ENCODE results near the gene ZBTB25. TPM values are rescaled to one million over a fixed set of nuclear protein-coding genes. Genes with fewer than 3 reads are reported as not detected.

ZBTB25 gene
- polyA plus RNA-seq, 1 of the 3 experiments (the other 2 are of a cell fraction) = 4.5 TPM

GRCh38 chr14:64411001-64411400 lies 92.6 kb downstream of the ZBTB25 start (continued):
- TF ChIP-seq MAX (IDR thresholded peaks at IDR 0.05; ENCODE audit: low read depth) = no peak
- no peak for TF ChIP-seq GATA2 (CRISPR knock-in tag; IDR thresholded peaks at IDR 0.05)
- no peak for TF ChIP-seq POLR2AphosphoS5 (IDR thresholded peaks at IDR 0.05; ENCODE audit: low read depth, low read length)
- TF ChIP-seq TAF1 (IDR thresholded peaks at IDR 0.05; ENCODE audit: borderline replicate concordance, low read depth, low read length) = no peak

GRCh38 chr14:64410084-64410774 lies 93.4 kb downstream of the ZBTB25 start:
- WGBS (ENCODE audit: low lambda C conversion rate) = 77% methylated on average over 5 of the region's 5 CpGs
- CTCF ChIA-PET = interaction anchor here (2.9 kb wide), 1 partner anchor 20 kb away, joined by 16 read pairs; no protein-coding TSS in a partner anchor

More at GRCh38 chr14:64410084-64410774, 93.4 kb downstream of the ZBTB25 start:
- no peaks in the 10 kb centered on the region for H3K4me1 ChIP-seq (ENCODE audit: control insufficient read depth in 1 of 2, insufficient read depth in 2 of 2, low read depth in 1 of 2, low read length in 1 of 2)
- H3K9me2 ChIP-seq = no peaks in the 10 kb centered on the region
- H3K27ac ChIP-seq (ENCODE audit: low read depth in 2 of 2, low read length in 1 of 2) = no peak overlapping the region
- no peaks in the 10 kb centered on the region for H3F3A ChIP-seq (replicated peaks; ENCODE audit: insufficient read depth)
- TF ChIP-seq CHD2 (IDR thresholded peaks at IDR 0.05; ENCODE audit: low read length, partially characterized antibody) (no peak), FOSL2 (IDR thresholded peaks at IDR 0.05; ENCODE audit: borderline replicate concordance, low read depth) (no peak), RFX5 (IDR thresholded peaks at IDR 0.05; ENCODE audit: low read length) (no peak)
- TF ChIP-seq, protein P1, sequence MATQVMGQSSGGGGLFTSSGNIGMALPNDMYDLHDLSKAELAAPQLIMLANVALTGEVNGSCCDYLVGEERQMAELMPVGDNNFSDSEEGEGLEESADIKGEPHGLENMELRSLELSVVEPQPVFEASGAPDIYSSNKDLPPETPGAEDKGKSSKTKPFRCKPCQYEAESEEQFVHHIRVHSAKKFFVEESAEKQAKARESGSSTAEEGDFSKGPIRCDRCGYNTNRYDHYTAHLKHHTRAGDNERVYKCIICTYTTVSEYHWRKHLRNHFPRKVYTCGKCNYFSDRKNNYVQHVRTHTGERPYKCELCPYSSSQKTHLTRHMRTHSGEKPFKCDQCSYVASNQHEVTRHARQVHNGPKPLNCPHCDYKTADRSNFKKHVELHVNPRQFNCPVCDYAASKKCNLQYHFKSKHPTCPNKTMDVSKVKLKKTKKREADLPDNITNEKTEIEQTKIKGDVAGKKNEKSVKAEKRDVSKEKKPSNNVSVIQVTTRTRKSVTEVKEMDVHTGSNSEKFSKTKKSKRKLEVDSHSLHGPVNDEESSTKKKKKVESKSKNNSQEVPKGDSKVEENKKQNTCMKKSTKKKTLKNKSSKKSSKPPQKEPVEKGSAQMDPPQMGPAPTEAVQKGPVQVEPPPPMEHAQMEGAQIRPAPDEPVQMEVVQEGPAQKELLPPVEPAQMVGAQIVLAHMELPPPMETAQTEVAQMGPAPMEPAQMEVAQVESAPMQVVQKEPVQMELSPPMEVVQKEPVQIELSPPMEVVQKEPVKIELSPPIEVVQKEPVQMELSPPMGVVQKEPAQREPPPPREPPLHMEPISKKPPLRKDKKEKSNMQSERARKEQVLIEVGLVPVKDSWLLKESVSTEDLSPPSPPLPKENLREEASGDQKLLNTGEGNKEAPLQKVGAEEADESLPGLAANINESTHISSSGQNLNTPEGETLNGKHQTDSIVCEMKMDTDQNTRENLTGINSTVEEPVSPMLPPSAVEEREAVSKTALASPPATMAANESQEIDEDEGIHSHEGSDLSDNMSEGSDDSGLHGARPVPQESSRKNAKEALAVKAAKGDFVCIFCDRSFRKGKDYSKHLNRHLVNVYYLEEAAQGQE (IDR thresholded peaks at IDR 0.05; ENCODE audit: low read depth, low read length) = no peak
- no peak overlapping the region for H3K4me2 ChIP-seq
- H3K27me3 ChIP-seq (ENCODE audit: insufficient read depth) = no peaks in the 10 kb centered on the region
- no peaks in the 10 kb centered on the region for H4K20me1 ChIP-seq (ENCODE audit: insufficient read depth)
- peaks cover 3% of the 10 kb centered on the region; the same call in 1 of the 2 replicates for H3K79me2 ChIP-seq (ENCODE audit: insufficient read depth)
- H3K4me3 ChIP-seq (ENCODE audit: low read depth in 2 of 2, low read length in 1 of 2) = no peak overlapping the region
- H3K9ac ChIP-seq = no peak overlapping the region
- no peaks in the 10 kb centered on the region for H3K9me3 ChIP-seq
- no peak for DNase-seq
- POLR2A ChIA-PET = no interaction called here
- H2AFZ ChIP-seq (ENCODE audit: low read depth) = no peak overlapping the region
- H3K36me3 ChIP-seq (replicated peaks in 1 of 2; ENCODE audit: control insufficient read depth in 1 of 2, insufficient read depth in 2 of 2, low read length in 1 of 2) = peaks cover 10 to 15% of the 10 kb centered on the region in 2 experiments

All from SK-N-SH (cell line).